ENCODE data around the gene ADD2. TPM values are rescaled to one million over a fixed set of nuclear protein-coding genes. Genes with fewer than 3 reads are reported as not detected.
"Not testable (repeated sequence)": the region's sequence is repeated elsewhere in the genome, so short reads cannot be mapped to it uniquely, and the experiment has no call there.

The ADD2 gene
- total RNA-seq, 1 donor from 2014 or later = 0.35 TPM

DNA sequence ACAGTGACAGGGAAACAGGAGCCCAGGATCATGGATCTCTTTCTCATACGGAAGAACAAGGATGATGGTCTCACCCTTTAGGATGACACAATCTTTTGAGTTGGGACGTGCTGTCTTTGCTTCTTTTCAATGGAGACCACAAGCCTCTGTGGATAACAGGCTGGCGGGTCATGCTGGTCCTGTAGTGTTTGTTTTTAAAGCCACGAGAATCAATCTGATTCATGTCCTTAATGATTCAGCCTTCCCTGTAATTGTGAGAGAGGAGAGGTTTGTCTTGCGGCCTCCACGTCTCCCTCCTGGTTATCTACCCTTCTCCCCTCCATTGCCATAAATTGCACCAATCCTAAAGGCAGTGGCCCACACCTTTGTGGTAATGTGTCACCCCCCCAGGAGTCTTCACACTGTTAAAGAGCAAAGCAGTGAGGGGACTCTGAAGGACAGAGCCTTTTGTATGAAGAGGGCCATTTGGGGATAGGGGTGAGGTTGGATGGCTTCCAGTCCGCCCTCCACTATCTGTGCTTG is 126.7 kb downstream of the ADD2 start:
- peak; percentile 66 for DNase-seq (ENCODE audit: low read depth)

DNA sequence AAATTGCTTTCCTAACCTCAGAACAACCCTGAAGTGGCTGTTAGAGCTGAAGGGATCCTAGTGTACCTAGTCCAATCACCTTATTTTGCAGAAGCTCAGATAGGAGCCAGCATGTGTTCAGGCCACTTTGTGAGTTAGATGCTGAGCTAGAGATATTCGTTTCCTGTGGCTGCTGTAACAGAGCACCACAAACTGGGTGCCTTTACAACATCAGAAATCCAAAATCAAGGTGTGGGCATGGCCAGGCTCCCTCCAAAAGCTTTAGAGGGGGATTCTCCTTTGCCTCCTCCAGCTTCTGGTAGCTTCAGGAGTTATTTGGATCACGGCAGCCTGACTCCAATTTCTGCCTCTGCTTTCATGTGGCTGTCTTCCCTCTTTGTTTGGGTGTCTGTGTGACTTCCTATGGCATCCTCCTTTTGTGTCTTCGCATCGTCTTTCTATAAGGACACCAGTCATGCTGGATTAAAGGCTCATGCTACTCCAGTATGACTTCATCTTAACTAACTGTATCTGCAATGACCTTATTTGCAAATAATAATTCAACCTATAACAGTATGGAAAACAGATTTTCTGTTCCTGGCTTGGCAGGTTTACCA is 128.1 kb downstream of the ADD2 start:
- DNase-seq (ENCODE audit: low read depth) = no peak

DNA sequence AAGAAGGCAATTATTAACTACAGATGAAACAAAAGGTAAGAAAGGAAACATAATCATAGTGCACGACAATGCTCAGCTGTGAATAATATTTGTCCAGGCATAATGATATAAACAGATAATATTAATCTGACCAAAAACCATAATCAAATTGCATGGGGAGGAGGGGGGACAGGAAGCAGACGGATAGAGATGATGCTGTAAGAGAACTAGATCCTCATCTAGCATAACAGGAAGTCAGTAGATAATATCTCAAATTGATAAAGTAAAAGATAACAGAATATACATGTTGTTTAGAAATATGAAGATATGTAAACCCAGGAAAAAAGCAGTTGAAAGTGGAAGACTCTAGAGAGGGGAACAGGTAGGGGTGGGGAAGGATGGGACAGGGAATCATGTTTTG is 129.4 kb downstream of the ADD2 start:
- no peak for DNase-seq (ENCODE audit: low read depth)

DNA sequence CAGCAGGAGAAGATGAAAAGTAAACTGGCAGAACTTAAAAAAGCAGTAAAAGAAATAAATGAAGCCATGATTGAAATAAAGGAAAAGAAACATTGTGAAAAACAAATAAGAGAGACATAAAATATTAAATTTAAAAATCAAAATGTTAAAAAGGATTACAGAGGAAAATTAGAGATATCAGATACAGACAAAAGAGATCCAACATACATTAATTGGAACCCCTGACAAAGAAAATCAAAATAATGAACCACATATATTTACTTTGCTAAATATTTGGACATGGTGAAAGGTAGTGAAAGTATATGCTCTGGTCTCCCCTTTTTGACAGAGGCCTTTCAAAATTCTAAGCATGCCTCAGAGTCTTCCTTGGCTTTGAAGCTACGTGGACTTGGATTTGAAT is 134.5 kb downstream of the ADD2 start:
- DNase-seq (ENCODE audit: low read depth) = no peak

DNA sequence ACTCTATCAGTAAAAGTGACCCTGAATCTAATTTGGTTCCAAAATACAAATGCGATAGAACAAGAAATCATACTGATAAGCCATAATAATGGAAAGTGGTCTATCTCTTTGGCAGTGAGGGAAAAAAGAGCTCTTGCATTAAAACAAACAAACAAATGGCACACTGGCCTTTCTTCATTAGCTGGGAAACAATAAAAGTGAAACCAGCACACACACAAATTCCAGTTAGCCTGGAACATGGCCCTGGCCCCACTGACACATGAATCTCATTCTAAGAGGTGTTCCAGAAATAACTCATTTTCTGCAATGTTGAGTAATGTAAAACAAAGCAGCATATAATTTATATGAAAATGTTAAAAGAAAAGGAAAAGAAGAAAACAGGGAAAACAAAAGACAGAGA is 135.0 kb downstream of the ADD2 start:
- peak; percentile 40 for DNase-seq (ENCODE audit: low read depth)

DNA sequence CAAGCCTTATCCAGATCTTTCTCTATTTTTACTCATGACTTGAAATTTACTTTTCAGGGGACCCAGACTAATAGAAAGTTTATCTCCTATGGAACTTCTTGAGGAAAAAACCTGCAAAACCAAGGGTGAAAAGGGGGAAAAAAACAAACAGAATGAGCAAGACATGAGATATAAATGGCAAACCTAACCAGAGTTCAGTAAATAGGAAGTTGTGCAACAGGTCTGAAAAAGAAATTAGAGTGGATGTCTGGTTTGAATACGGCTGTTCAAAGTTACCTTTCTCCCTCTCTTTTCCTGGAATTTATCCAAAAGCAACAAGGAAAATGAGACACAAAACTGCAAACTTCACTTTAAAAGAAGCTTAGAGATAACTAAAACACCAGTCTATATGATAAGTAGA is 135.6 kb downstream of the ADD2 start:
- DNase-seq (ENCODE audit: low read depth) = no peak

DNA sequence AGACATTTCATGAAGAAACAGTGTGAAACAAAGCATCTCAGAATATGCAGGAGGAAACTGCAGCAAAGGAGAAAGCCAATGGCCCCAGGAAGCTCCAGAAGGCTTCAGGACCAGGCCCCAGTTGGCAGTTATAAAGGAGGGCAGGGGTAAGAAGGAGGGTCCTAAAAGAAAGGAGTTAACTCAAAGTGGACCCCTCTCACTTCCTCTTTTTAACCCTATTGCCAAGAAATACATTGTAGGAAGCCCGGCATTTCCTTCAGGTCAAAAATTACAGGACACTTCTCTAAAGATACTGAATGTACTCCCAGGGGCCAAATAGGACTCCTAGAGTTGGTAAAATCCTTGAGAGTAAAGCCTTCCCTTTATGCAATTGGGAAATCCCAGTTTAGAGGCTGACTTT is 137.2 kb downstream of the ADD2 start:
- no peak for DNase-seq (ENCODE audit: low read depth)

DNA sequence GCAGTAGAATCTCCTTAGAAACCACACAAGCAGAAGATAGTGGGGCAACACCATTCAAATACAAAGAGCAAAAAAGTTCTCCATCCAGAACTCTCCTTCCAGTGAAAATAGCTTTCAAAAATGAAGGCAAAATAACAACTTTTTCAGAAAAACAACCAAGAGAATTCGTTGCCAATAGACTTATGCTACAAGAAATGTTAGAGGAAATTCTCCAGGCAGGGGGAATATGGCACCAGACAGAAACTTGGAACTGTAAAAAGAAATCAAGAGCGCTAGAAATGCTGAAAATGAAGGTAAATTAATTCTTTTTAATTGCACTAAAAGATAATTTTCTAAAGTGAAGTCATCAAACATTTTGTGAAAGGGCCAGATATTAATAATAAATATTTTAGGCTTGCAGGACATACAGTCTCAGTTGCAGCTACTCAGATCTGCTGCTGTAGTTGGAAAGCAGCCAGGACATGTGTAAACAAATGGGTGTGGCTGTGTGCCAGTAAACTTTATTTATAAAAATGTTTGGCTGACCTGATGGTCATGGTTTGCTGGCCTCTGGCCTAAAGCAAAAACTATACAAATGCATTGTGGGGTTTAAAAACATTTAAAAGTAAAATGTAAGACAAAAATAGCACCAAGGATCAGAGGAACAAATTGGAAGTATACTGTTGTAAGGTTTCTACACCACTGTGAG is 140.6 kb downstream of the ADD2 start:
- peak; percentile 56 for DNase-seq (ENCODE audit: low read depth)

DNA sequence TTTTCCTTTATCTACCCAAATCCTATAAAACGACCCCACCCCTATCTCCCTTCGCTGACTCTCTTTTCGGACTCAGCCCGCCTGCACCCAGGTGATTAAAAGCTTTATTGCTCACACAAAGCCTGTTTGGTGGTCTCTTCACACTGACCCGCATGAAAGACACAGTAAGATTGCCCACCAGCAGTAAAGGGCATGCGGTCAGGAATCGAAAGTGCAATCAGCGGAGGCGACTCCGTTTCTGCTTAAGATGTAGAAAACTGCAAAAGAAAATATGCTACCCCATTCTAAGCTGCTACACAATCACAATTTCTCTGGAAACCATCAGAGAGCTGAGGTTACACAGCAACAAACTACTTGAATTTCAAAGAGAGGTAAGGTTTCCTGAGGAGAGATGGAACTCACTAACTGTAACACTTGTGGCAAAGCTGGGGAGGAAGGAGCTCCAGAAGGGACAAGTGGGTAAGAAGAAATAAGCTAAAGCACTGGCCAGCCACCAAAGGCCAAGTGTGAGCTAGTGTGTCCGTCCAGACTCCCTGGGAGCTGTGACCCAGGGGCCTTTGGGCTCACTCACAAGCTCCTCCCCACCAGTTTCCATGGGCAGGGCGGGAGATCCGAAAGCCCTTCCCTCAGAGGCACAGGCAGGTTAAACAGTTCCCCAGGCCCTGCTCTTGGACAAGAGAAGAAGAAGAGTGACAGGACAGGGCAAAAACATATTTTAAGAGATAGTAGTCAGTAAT is 141.6 kb downstream of the ADD2 start:
- DNase-seq (ENCODE audit: low read depth) = no peak

DNA sequence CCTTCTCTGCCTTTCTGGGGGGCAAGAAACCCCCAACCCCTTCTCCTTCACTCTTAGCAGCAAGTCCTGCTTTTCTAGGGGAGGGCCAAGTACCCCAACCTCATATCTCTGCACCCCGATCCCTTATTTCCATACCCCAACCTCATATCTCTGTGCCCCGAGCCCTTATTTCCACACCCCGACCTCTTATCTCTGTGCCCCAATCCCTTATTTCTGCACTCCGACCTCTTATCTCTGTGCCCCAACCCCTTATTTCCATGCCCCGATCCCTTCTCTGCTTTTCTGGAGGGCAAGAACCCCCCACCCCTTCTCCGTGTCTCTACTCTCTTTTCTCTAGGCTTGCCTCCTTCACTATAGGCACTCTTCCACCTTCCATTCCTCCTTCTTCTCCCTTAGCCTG is 146.5 kb downstream of the ADD2 start:
- not testable (repeated sequence) for DNase-seq (ENCODE audit: low read depth)

DNA sequence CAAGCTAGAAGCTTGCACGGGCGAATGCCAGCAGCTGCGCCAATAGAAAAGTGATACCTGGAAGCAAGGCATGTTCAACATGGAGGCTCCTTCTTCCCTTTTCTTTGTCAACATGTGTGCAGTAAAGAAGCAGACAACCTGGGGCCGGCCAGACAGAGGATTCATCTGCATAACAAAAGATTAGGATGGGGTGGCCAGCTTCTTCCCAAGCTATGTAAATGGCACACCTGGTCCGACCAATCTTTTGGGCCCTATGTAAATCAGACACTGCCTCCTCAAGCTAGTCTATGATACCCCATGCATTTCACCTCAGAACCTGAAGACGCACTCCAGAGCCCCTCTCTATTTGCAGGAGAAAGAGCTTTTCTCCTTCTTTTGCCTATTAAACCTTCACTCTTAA is 148.0 kb downstream of the ADD2 start:
- no peak for DNase-seq (ENCODE audit: low read depth)

DNA sequence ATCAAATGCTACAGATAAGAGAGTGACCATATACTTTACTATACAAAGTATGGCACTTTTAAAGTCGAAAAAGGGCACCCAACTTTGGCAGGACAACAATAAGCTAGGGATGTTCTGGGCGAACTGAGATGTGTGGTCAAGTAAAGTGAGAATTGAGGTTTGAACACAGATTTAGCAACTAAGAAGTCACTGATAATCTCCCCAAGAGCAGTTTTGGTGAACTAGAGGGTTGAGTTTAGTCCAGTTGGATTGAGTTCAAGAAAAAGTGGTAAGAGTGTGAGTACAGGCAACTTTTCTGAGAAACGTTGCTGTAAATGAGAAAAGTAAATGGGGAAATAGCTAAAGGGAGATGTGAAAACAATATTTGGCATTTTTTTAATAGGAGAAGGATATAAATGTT is 148.8 kb downstream of the ADD2 start:
- no peak for DNase-seq (ENCODE audit: low read depth)

DNA sequence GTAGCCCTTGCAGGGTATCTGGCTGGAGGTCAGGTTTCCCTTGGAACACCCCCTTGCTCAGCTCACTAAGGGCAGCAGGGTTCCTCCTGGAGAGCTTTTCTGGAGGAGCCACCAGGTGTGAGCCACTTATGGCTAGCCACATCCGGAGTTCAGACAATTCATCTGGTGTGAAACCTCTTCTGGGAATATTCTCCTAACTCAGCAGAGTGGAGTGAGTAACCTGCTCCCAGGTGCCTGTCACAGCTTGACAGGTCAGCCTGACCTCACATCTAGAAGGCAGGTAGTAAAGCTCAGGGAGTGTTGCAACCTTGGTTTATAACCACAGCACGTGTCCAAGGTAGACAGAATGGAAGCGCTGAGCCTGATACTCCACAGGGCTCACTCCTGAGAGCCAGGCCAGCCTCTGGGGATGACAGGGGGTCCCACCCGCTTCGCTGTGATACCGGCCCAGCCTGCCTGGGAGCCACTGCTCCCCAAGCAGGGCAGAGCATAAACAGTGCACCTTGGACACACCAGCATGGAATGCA is 151.8 kb downstream of the ADD2 start:
- peak; percentile 30 for DNase-seq (ENCODE audit: low read depth)

DNA sequence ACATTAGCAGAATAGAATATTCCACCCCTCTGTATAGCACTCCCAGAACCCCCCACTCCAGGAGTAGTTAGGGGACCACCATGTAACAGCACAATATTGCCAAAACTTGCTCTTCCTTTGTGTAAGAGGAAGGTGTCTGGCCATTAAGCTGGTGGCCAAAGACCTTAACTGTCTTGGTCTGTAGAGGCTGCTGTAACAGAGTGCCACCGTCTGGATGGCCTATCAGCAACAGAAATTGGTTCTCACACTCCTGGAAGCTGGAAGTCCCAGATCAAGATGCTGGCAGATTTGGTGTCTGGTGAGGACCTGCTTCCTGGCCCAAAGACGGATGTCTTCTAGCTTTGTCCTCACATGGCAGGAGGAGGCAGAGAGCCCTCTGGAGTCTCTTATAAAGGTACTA is 152.8 kb downstream of the ADD2 start:
- DNase-seq (ENCODE audit: low read depth) = no peak

DNA sequence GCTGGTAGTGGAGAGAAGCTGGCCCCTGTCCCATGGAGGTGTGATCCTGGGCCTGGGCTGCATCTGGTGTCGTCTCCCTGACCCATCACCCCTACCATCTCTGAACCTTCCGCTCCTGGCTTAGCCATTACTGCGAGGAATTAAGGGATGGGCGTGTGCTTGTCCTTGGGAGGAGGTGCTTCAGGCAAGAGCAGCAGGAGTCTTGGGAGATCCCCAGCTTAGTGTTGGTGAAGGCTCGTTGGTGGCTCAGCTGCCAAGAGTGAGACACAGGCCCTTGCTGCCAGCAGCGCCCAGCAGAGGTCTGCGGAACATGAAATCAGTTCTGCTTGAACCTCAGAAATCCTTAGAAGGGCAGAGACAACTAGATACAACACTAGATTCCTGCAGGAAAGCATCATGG is 154.5 kb downstream of the ADD2 start:
- no peak for DNase-seq (ENCODE audit: low read depth)

DNA sequence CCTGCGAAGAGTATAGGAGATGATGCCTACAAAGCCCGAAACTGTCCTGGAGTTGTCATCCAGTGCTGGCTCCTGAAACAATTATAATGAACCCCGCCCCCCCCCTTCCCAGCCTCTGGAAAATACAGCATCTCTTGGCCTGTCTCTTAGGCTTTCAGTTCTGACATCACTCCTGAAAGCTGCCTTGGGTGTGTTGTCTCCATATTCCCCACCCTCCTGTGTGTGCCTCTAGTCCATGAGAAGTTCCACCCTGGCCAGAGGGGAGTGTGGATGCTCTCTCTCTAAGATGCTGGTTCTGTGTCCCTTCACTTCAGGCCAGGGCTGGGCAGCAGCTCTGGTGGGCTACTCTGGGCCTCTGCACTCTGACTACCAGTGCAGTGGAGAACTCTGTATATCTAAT is 155.4 kb downstream of the ADD2 start:
- no peak for DNase-seq (ENCODE audit: low read depth)

DNA sequence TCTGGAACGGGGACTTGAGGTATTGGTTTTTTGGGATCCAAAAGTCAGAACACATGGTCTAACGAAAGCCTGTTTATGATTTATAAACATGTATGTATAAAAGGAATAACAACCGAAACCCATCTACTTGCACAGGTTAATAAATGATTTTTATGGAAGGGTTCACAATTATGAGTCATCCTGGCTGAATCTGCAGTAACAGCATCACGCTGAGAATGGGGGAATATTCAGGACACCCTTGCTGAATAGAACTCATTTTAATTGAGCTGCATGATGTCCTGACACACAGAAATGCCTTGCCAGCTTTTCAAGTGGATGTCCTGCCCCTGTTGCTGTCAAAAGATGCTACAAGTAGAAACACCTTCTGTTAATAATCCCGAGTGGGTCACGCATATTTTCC is 159.6 kb downstream of the ADD2 start:
- peak; percentile 90 for DNase-seq (ENCODE audit: low read depth)

DNA sequence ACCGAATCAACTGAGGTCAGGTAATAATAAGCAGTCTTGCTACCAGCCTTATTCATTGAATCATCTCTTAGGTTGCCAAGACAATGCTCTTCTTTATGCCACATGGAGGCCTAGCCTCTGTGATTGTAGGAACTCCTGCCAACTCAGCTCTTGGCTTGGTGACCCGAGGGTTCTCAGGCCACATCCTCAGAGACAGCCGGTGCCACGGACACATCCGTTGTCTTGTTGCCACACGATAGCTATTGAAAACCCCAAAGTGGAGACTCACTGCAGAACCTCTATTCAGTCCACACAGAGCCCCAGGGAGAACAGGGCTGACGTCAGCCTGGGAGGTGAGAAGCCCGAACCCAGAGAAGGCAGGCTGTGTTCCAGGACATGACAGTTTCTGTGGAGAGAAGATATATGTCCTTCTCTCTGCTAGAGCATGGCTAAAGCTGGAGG is 160.9 kb downstream of the ADD2 start:
- peak; percentile 49 for DNase-seq (ENCODE audit: low read depth)

Measured in renal cortical epithelial cell (primary cell).